ENCODE data around the gene SOBP. TPM values are rescaled to one million over a fixed set of nuclear protein-coding genes. Genes with fewer than 3 reads are reported as not detected.

SOBP gene
- polyA plus RNA-seq, 3 donors = 0.93 to 10.8 (median 1.8) TPM

GRCh38 chr6:107641500-107641941 lies 151.6 kb downstream of the SOBP start:
- H3K27ac ChIP-seq (ENCODE audit: low read depth, low read length) = no peak overlapping the region
- 51 to 64% (median 58%) methylated on average over 14 of the region's 14 CpGs for WGBS, 3 donors

- 45 to 63% (median 50%) methylated on average over 3 of the region's 3 CpGs for WGBS, 3 donors
- H3K27ac ChIP-seq (ENCODE audit: low read depth, low read length) = no peak overlapping the region
These were observed 152.4 kb downstream of the SOBP start for GRCh38 chr6:107642095-107642860.

- H3K27ac ChIP-seq (ENCODE audit: low read depth, low read length) = no peak overlapping the region
- 63 to 79% (median 77%) methylated on average over 3 of the region's 3 CpGs for WGBS, 3 donors
These were observed 153.0 kb downstream of the SOBP start for GRCh38 chr6:107642861-107643328.

- H3K27ac ChIP-seq (ENCODE audit: low read depth, low read length) = no peak overlapping the region
- 66 to 87% (median 71%) methylated on average over 1 of the region's 1 CpG for WGBS, 3 donors
These were observed 154.6 kb downstream of the SOBP start for GRCh38 chr6:107644513-107644912.

- no peak overlapping the region for H3K27ac ChIP-seq (ENCODE audit: low read depth, low read length)
- 70 to 78% (median 71%) methylated on average over 4 of the region's 4 CpGs for WGBS, 3 donors
These were observed 155.8 kb downstream of the SOBP start for GRCh38 chr6:107645740-107646139.

GRCh38 chr6:107646176-107646575 lies 156.3 kb downstream of the SOBP start:
- 37 to 75% (median 40%) methylated on average over 9 of the region's 9 CpGs for WGBS, 3 donors
- no peak overlapping the region for H3K27ac ChIP-seq (ENCODE audit: low read depth, low read length)

- 64 to 80% (median 78%) methylated on average over 2 of the region's 2 CpGs for WGBS, 3 donors
- H3K27ac ChIP-seq (ENCODE audit: low read depth, low read length) = no peak overlapping the region
These were observed 157.0 kb downstream of the SOBP start for GRCh38 chr6:107646776-107647438.

- WGBS, 3 donors = 66 to 90% (median 86%) methylated on average over 9 of the region's 9 CpGs
- H3K27ac ChIP-seq (ENCODE audit: low read depth, low read length) = no peak overlapping the region
These were observed 157.6 kb downstream of the SOBP start for GRCh38 chr6:107647439-107647948.

GRCh38 chr6:107648983-107649382 lies 159.1 kb downstream of the SOBP start:
- 89 to 100% (median 100%) methylated on average over 1 of the region's 1 CpG for WGBS, 3 donors
- H3K27ac ChIP-seq (ENCODE audit: low read depth, low read length) = no peak overlapping the region

- 58 to 78% (median 76%) methylated on average over 2 of the region's 2 CpGs for WGBS, 3 donors
These were observed 162.7 kb downstream of the SOBP start for GRCh38 chr6:107652526-107653182.

GRCh38 chr6:107653183-107653580 lies 163.3 kb downstream of the SOBP start:
- WGBS, 3 donors = 85 to 93% (median 88%) methylated on average over 10 of the region's 10 CpGs
- no peak overlapping the region for H3K27ac ChIP-seq (ENCODE audit: low read depth, low read length)

More at GRCh38 chr6:107652526-107653182, 162.7 kb downstream of the SOBP start:
- H3K27ac ChIP-seq (ENCODE audit: low read depth, low read length) = no peak overlapping the region

GRCh38 chr6:107653861-107654394 lies 164.0 kb downstream of the SOBP start:
- no peak overlapping the region for H3K27ac ChIP-seq (ENCODE audit: low read depth, low read length)
- 93 to 95% (median 95%) methylated on average over 3 of the region's 3 CpGs for WGBS, 3 donors

GRCh38 chr6:107654764-107655163 lies 164.8 kb downstream of the SOBP start:
- no peak overlapping the region for H3K27ac ChIP-seq (ENCODE audit: low read depth, low read length)
- 46 to 56% (median 49%) methylated on average over 4 of the region's 4 CpGs for WGBS, 3 donors

GRCh38 chr6:107655245-107655644 lies 165.3 kb downstream of the SOBP start:
- 52 to 64% (median 57%) methylated on average over 4 of the region's 4 CpGs for WGBS, 3 donors
- no peak overlapping the region for H3K27ac ChIP-seq (ENCODE audit: low read depth, low read length)

- H3K27ac ChIP-seq (ENCODE audit: low read depth, low read length) = no peak overlapping the region
- 71 to 82% (median 71%) methylated on average over 2 of the region's 2 CpGs for WGBS, 3 donors
These were observed 165.9 kb downstream of the SOBP start for GRCh38 chr6:107655864-107656263.

- WGBS, 3 donors = 36 to 55% (median 52%) methylated on average over 1 of the region's 1 CpG
- no peak overlapping the region for H3K27ac ChIP-seq (ENCODE audit: low read depth, low read length)
These were observed 166.5 kb downstream of the SOBP start for GRCh38 chr6:107656401-107656800.

- H3K27ac ChIP-seq (ENCODE audit: low read depth, low read length) = no peak overlapping the region
- WGBS, 3 donors = 78 to 84% (median 78%) methylated on average over 8 of the region's 8 CpGs
These were observed 167.0 kb downstream of the SOBP start for GRCh38 chr6:107656883-107657282.

- WGBS, 3 donors = 84 to 87% (median 86%) methylated on average over 3 of the region's 3 CpGs
- no peak overlapping the region for H3K27ac ChIP-seq (ENCODE audit: low read depth, low read length)
These were observed 167.4 kb downstream of the SOBP start for GRCh38 chr6:107657373-107657754.

Data from adipose tissue (tissue), 3 donors.